ENCODE results near the gene EBI3.
A peak's percentile ranks its signal among the peaks of the same experiment; 100 is the strongest.

The EBI3 gene

GRCh38 chr19:4260613-4261191, 31.4 kb downstream of the EBI3 start:
- no peak for TF ChIP-seq CTCF (IDR thresholded peaks at IDR 0.05)

- no peak for TF ChIP-seq CTCF (IDR thresholded peaks at IDR 0.05)
These were observed 35.5 kb downstream of the EBI3 start for GRCh38 chr19:4264812-4265211.

GRCh38 chr19:4266253-4267000, 37.1 kb downstream of the EBI3 start:
- no peak for TF ChIP-seq CTCF (IDR thresholded peaks at IDR 0.05)

GRCh38 chr19:4267101-4267900, 38.0 kb downstream of the EBI3 start:
- TF ChIP-seq CTCF (IDR thresholded peaks at IDR 0.05), result peak; percentile 87

GRCh38 chr19:4267901-4268815, 38.8 kb downstream of the EBI3 start:
- no peak for TF ChIP-seq CTCF (IDR thresholded peaks at IDR 0.05)

- no peak for TF ChIP-seq CTCF (IDR thresholded peaks at IDR 0.05)
These were observed 39.6 kb downstream of the EBI3 start for GRCh38 chr19:4268816-4269430.
